ENCODE measurements around the gene CA5A.
"Not testable (repeated sequence)": the region's sequence is repeated elsewhere in the genome, so short reads cannot be mapped to it uniquely, and the experiment has no call there.

CA5A gene

GRCh38 chr16:87869061-87869878 lies 67.1 kb downstream of the CA5A start, which contains the start of gene SLC7A5:
TSS of gene SLC7A5 (minus strand) at chr16:87869507. CDS start at chr16:87869422, 85 bp downstream.
- not testable (repeated sequence) for H3K27me3 ChIP-seq, H3K4me1 ChIP-seq, H3K9me3 ChIP-seq, H3K36me3 ChIP-seq
- H3K4me3 ChIP-seq (ENCODE audit: low read depth, low read length): peak within 1 kb of the TSS; percentile 90
- peak; percentile 95 for DNase-seq

DNA sequence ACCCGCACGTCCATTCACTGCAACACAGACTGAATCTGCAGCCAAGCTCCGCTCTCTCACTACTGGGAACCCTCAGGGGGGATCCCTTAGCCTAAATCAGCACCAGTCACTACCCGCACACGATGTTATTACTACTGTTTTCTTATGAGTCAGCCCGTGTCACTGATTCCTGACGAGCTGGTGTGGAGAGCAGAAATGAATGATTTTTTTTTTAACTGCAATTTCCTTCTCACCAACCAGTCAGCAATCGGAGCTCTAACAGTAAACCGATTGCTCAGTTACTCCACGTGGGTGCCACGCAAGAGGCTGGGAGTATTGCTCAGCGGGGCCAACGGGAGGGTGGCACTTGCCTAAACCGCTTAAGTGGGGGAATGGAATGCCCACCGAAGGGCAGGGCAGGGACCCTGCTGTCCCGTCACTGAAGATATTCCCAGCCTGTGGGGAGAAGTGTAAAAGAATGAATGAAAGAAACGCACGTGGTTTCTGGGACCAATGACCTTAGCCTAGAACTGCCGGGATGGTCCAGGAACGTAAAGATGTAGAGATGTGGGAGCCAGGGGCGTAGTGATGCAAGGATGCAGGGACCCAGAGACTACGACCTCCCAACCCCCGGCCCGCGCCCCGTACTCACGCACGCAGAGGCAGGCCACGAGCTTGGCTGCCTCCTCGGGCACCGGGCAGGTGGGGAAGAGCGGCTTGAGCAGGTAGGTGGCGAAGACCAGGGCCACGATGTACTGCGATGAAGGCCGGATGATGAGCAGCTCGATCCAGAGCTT lies 67.9 kb downstream of the CA5A start:
- not testable (repeated sequence) for H3K4me1 ChIP-seq, H3K27me3 ChIP-seq, DNase-seq, H3K9me3 ChIP-seq
- H3K36me3 ChIP-seq: peaks cover 14% of the 10 kb centered on the region
- H3K4me3 ChIP-seq (ENCODE audit: low read depth, low read length): peak overlapping the region; percentile 90

DNA sequence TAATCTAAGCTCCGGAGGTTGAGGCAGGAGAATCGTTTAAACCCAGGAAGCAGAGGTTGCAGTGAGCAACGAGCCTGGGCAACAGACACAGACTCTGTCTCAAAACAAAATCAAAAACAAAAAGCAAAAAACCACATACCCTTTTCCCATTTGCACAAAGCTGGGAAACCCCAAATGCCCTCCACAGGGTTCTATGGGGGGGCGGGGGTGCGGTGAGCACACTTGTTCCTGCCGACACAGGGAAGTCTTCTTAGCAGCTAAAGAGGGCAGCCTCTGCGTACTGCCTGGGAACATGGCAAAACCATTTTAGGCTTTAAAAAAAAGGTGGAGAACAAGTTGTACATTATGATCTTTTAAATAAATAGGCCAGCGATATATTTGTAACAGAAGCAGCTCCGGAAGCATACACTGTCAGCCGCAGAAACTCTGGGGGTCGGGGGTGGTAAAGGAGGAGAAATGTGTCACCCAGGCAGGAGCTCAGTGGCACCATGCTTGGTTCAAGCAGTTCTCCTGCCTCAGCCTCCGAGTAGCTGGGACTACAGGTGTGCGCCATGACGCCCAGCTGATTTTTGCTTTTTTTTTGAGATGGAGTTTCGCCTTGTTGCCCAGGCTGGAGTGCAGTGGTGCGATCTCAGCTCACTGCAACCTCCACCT lies 70.3 kb downstream of the CA5A start:
- H3K27me3 ChIP-seq, H3K9me3 ChIP-seq, DNase-seq: not testable (repeated sequence)
- Histone ChIP-seq H3K36me3 (peaks cover 27% of the 10 kb centered on the region), H3K4me1 (peaks cover 17% of the 10 kb centered on the region), H3K4me3 (ENCODE audit: low read depth, low read length) (peak overlapping the region; percentile 90)

GRCh38 chr16:87864331-87864989 lies 71.9 kb downstream of the CA5A start:
- Histone ChIP-seq H3K36me3 (peaks cover 34% of the 10 kb centered on the region), H3K27me3 (no peaks in the 10 kb centered on the region), H3K4me1 (peaks cover 22% of the 10 kb centered on the region), H3K4me3 (ENCODE audit: low read depth, low read length) (no peak overlapping the region), H3K9me3 (no peaks in the 10 kb centered on the region)
- DNase-seq: no peak
- TF ChIP-seq CTCF (IDR thresholded peaks at IDR 0.05; ENCODE audit: low read depth, low read length): no peak

GRCh38 chr16:87863327-87863635 lies 73.0 kb downstream of the CA5A start:
- DNase-seq; H3K9me3 ChIP-seq; H3K27me3 ChIP-seq; H3K4me3 ChIP-seq (ENCODE audit: low read depth, low read length): not testable (repeated sequence)
- peaks cover 42% of the 10 kb centered on the region for H3K36me3 ChIP-seq
- peaks cover 22% of the 10 kb centered on the region for H3K4me1 ChIP-seq

GRCh38 chr16:87862597-87863326 lies 73.6 kb downstream of the CA5A start:
- not testable (repeated sequence) for H3K9me3 ChIP-seq; H3K4me3 ChIP-seq (ENCODE audit: low read depth, low read length); DNase-seq; H3K27me3 ChIP-seq
- Histone ChIP-seq H3K36me3 (peaks cover 45% of the 10 kb centered on the region), H3K4me1 (peaks cover 22% of the 10 kb centered on the region)

GRCh38 chr16:87861300-87862099 lies 74.8 kb downstream of the CA5A start:
- not testable (repeated sequence) for H3K4me3 ChIP-seq (ENCODE audit: low read depth, low read length); H3K9me3 ChIP-seq; H3K27me3 ChIP-seq; DNase-seq
- peaks cover 27% of the 10 kb centered on the region for H3K4me1 ChIP-seq
- H3K36me3 ChIP-seq: peaks cover 49% of the 10 kb centered on the region

- Histone ChIP-seq H3K4me1 (peaks cover 33% of the 10 kb centered on the region), H3K27me3 (no peaks in the 10 kb centered on the region), H3K4me3 (ENCODE audit: low read depth, low read length) (peak overlapping the region; percentile 14; the same call in 1 of the 2 replicates), H3K9me3 (no peaks in the 10 kb centered on the region), H3K36me3 (peaks cover 50% of the 10 kb centered on the region)
- no peak for TF ChIP-seq CTCF (IDR thresholded peaks at IDR 0.05; ENCODE audit: low read depth, low read length)
- DNase-seq: peak; percentile 64
These were observed 75.6 kb downstream of the CA5A start for GRCh38 chr16:87860553-87861299.

DNA sequence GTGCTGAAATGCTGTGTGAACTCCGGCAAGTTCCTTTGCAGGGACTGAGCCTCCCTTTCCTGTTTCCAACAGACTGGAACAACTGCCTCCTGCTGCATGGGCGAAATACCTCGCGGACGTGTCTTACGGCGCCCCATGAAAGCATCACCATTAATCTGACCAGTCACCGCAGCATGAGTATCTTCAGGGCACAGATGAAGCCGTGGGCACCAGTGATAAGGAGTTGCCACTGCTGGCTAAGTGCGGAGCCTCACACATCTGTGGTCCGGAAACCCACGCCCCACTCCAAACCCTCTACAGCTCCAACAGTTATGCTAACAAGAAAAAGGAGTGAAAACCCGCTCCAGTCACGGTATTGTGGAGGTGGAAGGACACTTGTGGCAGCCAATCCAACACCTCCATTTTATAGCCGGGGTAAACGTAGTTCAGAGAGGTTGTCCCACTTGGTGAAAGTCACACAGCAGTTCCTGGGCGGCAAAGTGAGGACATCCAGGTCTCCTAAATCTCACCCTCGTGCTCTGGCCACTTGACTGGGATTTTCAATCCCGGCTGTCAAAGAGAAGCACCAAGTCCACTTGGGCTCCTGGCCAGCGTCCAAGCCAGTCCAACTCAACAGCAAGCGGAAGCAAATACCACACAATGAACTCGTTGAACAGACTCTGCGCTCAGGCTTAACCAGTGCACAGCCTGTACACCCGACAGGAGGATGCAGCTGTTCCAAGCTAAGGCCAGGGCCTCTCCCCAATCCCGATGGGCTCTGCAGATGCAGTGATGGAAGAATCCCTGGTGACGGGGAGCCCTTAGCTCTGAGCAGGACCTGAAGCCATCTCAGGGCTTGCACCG lies 78.0 kb downstream of the CA5A start:
- H3K4me3 ChIP-seq (ENCODE audit: low read depth, low read length); DNase-seq; H3K27me3 ChIP-seq; H3K9me3 ChIP-seq: not testable (repeated sequence)
- Histone ChIP-seq H3K4me1 (peaks cover 46% of the 10 kb centered on the region), H3K36me3 (peaks cover 50% of the 10 kb centered on the region)

Measured in BE2C (cell line).